ENCODE measurements around the gene TNS3. TPM values are rescaled to one million over a fixed set of nuclear protein-coding genes. Genes with fewer than 3 reads are reported as not detected.

Gene TNS3
- total RNA-seq, 1 experiment from 2014 or later, result 135 TPM

- H3K27me3 Mint-ChIP-seq (ENCODE audit: unreplicated experiment), result no peaks in the 10 kb centered on the region
- peaks cover 9% of the 10 kb centered on the region for H3K36me3 Mint-ChIP-seq (ENCODE audit: insufficient read depth, unreplicated experiment)
- TF ChIP-seq, protein P1, sequence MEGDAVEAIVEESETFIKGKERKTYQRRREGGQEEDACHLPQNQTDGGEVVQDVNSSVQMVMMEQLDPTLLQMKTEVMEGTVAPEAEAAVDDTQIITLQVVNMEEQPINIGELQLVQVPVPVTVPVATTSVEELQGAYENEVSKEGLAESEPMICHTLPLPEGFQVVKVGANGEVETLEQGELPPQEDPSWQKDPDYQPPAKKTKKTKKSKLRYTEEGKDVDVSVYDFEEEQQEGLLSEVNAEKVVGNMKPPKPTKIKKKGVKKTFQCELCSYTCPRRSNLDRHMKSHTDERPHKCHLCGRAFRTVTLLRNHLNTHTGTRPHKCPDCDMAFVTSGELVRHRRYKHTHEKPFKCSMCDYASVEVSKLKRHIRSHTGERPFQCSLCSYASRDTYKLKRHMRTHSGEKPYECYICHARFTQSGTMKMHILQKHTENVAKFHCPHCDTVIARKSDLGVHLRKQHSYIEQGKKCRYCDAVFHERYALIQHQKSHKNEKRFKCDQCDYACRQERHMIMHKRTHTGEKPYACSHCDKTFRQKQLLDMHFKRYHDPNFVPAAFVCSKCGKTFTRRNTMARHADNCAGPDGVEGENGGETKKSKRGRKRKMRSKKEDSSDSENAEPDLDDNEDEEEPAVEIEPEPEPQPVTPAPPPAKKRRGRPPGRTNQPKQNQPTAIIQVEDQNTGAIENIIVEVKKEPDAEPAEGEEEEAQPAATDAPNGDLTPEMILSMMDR (IDR thresholded peaks at IDR 0.05; ENCODE audit: unreplicated experiment), result peak; percentile 31
- no peak overlapping the region for H3K27ac Mint-ChIP-seq (ENCODE audit: unreplicated experiment)
- CTCF ChIA-PET, result interaction anchor here (1.1 kb wide), 2 partner anchors 10 to 60 kb away, joined by 5 read pairs; no protein-coding TSS in a partner anchor
- intact Hi-C loops (cut with micrococcal nuclease; ENCODE audit: unreplicated experiment), result no loop called here
- peaks cover 31% of the 10 kb centered on the region for H3K4me1 Mint-ChIP-seq (ENCODE audit: low read depth, unreplicated experiment)
- no peak for DNase-seq
- H3K4me3 Mint-ChIP-seq (ENCODE audit: low read depth, unreplicated experiment), result no peak overlapping the region
- H3K9me3 Mint-ChIP-seq (ENCODE audit: low read depth, unreplicated experiment), result no peaks in the 10 kb centered on the region
- BruUV-seq (replicated peaks), result no TSS peak
These were observed 255.7 kb downstream of the TNS3 start for GRCh38 chr7:47326220-47326619.

DNA sequence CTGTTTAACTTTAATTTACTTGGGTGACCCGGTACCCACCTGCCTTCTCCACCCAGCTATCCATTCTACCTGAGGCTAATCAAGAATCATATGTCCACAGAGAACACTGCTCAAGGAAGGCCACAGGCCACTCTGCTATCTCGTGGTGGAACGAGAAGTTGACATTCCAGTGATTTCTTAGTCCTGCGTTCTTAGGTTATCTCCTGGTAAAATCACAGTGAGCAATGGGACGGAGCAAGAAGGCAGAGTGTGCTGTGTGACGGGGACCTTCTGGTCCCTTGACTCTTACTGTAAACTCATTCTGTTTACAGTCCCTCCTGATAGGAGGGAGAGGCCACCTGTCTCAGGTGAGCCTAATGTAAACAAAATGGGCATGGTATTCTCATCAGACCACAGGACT is 256.6 kb downstream of the TNS3 start:
- Mint-ChIP-seq H3K27me3 (ENCODE audit: unreplicated experiment) (no peaks in the 10 kb centered on the region), H3K4me3 (ENCODE audit: low read depth, unreplicated experiment) (no peak overlapping the region), H3K27ac (ENCODE audit: unreplicated experiment) (no peak overlapping the region), H3K36me3 (ENCODE audit: insufficient read depth, unreplicated experiment) (peaks cover 17% of the 10 kb centered on the region), H3K9me3 (ENCODE audit: low read depth, unreplicated experiment) (no peaks in the 10 kb centered on the region), H3K4me1 (ENCODE audit: low read depth, unreplicated experiment) (peaks cover 31% of the 10 kb centered on the region)
- no TSS peak for BruUV-seq (replicated peaks)
- TF ChIP-seq, protein P1 (IDR thresholded peaks at IDR 0.05; ENCODE audit: unreplicated experiment), result no peak
- CTCF ChIA-PET, result interaction anchor here (1.1 kb wide), 1 partner anchor 59 kb away, joined by 5 read pairs; no protein-coding TSS in a partner anchor
- no peak for DNase-seq
- intact Hi-C loops (cut with micrococcal nuclease; ENCODE audit: unreplicated experiment), result no loop called here

GRCh38 chr7:47323904-47324303 is 258.0 kb downstream of the TNS3 start:
- no peak for DNase-seq
- no peak overlapping the region for H3K4me3 Mint-ChIP-seq (ENCODE audit: low read depth, unreplicated experiment)
- BruUV-seq (replicated peaks), result no TSS peak
- no peaks in the 10 kb centered on the region for H3K9me3 Mint-ChIP-seq (ENCODE audit: low read depth, unreplicated experiment)
- H3K27ac Mint-ChIP-seq (ENCODE audit: unreplicated experiment), result no peak overlapping the region
- H3K4me1 Mint-ChIP-seq (ENCODE audit: low read depth, unreplicated experiment), result peaks cover 25% of the 10 kb centered on the region
- H3K36me3 Mint-ChIP-seq (ENCODE audit: insufficient read depth, unreplicated experiment), result peaks cover 23% of the 10 kb centered on the region
- TF ChIP-seq, protein P1 (IDR thresholded peaks at IDR 0.05; ENCODE audit: unreplicated experiment), result no peak
- H3K27me3 Mint-ChIP-seq (ENCODE audit: unreplicated experiment), result no peaks in the 10 kb centered on the region
- CTCF ChIA-PET, result no interaction called here
- intact Hi-C loops (cut with micrococcal nuclease; ENCODE audit: unreplicated experiment), result no loop called here

DNA sequence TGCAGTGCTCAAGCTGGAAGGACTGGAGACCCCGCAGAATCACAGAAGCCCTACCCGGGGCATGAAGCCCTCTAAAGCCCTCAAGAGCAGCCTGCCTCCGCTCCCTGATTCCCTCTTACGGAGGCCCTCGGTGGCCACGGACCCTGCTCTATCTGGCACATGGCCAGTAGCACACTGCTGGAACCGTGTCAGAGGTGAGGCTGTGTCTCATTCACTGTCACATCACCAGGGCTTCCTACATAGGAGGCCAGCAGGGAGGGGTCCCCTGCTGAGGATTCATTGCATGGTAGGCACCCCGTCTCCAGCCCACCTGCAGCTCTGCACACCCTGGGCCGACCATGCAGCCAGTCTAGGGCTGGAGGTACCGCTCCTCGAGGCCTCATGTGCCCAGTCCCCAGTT is 259.2 kb downstream of the TNS3 start:
- H3K4me1 Mint-ChIP-seq (ENCODE audit: low read depth, unreplicated experiment), result peaks cover 13% of the 10 kb centered on the region
- no peak overlapping the region for H3K27ac Mint-ChIP-seq (ENCODE audit: unreplicated experiment)
- CTCF ChIA-PET, result no interaction called here
- TF ChIP-seq, protein P1 (IDR thresholded peaks at IDR 0.05; ENCODE audit: unreplicated experiment), result no peak
- intact Hi-C loops (cut with micrococcal nuclease; ENCODE audit: unreplicated experiment), result no loop called here
- H3K9me3 Mint-ChIP-seq (ENCODE audit: low read depth, unreplicated experiment), result no peaks in the 10 kb centered on the region
- no peak overlapping the region for H3K4me3 Mint-ChIP-seq (ENCODE audit: low read depth, unreplicated experiment)
- no peaks in the 10 kb centered on the region for H3K27me3 Mint-ChIP-seq (ENCODE audit: unreplicated experiment)
- no TSS peak for BruUV-seq (replicated peaks)
- H3K36me3 Mint-ChIP-seq (ENCODE audit: insufficient read depth, unreplicated experiment), result peaks cover 21% of the 10 kb centered on the region
- no peak for DNase-seq
